ENCODE data around the gene TCF19.
"Not testable (repeated sequence)": the region's sequence is repeated elsewhere in the genome, so short reads cannot be mapped to it uniquely, and the experiment has no call there.

The TCF19 gene

DNA sequence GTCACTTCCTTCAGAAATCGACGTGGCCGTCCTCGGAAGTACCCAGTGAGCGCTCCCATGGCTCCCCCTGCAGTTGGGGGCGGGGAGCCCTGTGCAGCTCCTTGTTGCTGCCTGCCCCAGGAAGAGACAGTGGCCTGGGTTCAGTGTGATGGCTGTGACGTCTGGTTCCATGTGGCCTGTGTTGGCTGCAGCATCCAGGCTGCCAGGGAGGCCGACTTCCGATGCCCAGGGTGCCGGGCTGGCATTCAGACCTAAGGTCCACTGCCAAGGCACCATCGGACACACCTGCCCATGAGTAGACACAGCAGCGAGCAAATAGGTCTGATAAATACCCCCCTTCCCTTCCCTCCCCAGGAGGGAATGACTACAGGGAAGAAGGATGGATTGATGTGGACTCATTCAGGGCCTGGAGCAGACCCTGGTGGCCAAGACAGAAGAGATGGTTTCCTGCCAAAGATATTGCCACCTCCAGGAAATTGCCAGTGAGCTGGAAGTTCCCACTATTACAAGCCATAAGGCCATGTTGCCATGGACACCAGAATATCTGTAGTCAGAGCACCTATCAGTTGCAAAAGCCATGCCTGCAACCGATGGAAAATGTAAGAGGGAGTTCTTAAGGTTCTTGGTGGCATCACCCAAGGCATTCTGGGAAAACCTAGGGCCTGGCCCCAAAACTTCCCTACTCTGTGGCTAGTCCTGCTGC is 4.2 kb downstream of the TCF19 start:
- DNase-seq, result no peak

GRCh38 chr6:31163922-31164321 is 5.5 kb downstream of the TCF19 start:
- DNase-seq, result no peak

DNA sequence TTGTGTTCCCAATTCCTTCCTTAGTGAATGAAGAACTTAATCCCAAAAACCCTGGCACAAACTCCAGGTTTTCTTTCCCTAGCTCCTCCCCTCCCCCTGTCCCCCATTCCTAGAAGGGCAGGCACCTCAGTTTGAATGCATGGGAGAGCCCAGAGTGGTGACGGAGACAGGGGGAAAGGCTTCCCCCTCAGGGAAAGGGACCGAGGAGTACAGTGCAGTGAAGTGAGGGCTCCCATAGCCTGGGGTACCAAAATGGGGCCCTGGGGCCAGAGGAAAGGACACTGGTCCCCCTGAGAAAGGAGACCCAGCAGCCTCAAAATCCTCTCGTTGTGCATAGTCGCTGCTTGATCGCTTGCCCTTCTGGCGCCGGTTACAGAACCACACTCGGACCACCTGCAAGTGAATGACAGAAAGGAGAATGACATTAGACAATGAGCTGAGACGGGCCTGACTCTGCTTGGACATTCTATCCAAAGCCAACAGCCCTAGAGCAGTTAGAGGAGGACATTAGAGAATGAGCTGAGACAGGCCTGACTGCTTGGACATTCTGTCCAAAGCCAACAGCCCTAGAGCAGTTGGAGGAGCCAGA is 6.2 kb downstream of the TCF19 start:
- not testable (repeated sequence) for DNase-seq

DNA sequence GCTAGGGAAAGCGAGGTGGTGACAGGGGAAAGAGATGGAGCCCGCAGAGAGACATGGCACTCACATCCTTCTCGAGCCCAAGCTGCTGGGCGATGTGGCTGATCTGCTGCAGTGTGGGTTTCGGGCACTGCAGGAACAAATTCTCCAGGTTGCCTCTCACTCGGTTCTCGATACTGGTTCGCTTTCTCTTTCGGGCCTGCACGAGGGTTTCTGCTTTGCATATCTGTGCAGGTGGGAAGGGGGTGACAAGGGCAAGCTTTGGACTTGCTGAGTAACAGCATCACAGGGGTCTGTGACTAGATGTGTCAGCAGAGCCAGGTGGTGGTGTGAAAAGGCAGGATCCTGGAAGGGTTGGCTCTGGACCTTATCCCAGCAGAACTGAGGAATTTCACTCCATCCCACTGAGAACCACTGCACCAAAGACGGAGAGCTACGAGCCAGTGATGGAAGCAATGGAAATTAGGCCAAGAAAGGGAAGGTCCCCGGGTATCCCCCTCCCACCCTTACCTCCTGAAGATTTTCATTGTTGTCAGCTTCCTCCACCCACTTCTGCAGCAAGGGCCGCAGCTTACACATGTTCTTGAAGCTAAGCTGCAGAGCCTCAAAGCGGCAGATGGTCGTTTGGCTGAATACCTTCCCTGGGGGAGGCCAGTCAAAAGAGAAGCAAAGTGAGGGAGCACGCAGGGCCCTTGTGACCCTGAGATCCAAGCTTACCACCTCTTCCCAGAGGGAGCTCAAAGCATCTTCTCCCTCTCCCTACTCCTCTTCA is 6.9 kb downstream of the TCF19 start:
- not testable (repeated sequence) for DNase-seq

DNA sequence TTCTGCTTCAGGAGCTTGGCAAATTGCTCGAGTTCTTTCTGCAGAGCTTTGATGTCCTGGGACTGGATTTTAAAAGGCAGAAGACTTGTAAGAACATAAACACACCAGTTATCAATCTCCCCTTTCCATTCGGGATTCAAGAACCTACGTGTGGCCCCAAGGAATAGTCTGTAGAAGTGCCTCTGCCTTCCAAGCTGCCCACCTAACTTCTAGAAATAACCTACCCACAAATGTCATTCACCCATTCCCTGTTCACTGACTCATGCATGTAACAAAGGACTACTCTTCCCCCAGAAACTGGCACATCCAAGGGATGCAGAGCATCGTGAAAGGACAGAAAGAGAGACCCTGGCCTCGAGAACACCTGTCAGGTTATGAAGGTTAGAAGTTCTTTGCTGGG is 7.6 kb downstream of the TCF19 start:
- no peak for DNase-seq

- DNase-seq, result no peak
Measured at GRCh38 chr6:31168606-31169005, 10.2 kb downstream of the TCF19 start.

- DNase-seq, result no peak
Measured at GRCh38 chr6:31169123-31169857, 10.9 kb downstream of the TCF19 start.

DNA sequence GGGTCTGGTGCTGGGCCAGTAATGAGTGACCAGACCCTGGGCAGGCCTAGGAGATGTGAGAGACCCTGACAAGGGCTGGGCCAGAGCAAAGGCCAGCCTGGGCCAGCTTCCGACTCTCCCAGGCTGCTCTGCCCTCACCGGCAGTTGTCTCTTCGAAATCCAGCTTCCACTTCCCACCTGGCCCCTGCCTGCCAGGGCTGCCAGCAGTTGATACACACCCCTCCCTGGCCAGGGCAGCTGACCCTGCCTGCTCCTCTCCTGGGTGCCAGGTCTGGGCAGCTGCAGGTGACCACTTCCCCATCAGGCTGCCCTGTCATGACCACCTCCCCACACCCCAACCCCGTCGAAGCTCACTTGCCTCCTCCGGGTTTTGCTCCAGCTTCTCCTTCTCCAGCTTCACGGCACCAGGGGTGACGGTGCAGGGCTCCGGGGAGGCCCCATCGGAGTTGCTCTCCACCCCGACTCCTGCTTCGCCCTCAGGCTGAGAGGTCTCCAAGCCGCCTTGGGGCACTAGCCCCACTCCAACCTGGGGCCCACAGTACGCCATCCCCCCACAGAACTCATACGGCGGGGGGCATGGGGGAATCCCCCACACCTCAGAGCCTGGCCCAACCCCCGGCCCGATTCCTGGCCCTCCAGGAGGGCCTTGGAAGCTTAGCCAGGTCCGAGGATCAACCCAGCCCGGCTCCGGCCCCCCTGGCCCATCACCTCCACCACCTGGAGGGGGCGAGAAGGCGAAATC is 11.6 kb downstream of the TCF19 start:
- DNase-seq, result not testable (repeated sequence)

GRCh38 chr6:31170600-31170881 is 12.2 kb downstream of the TCF19 start, which contains the start of gene POU5F1:
Gene POU5F1, minus strand, starts transcription at chr6:31170682. Its CDS starts 62 bp downstream, at chr6:31170620.
- no peak for DNase-seq

GRCh38 chr6:31170987-31171671 is 12.7 kb downstream of the TCF19 start:
- DNase-seq, result no peak

GRCh38 chr6:31171931-31172905 is 13.8 kb downstream of the TCF19 start:
- no peak for DNase-seq

DNA sequence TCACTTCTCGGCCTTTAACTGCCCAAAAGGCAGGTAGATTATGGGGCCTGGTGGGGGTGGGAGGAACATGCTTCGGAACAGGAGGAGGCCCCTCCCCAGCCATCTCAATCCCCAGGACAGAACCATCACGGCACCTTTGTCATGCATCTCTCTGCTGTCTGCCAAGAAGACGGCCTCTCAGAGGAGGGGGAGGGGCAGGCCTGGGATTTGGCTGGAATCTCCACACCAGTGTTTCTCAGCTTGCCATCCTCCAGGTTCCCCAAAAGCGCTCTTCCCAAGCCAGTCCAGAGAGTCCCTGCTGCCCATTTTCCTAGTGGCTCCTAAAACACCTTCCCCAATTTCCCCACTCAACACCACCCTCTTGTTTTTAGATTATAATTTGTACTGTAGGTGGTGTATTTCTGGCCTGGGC is 14.6 kb downstream of the TCF19 start:
- no peak for DNase-seq

DNA sequence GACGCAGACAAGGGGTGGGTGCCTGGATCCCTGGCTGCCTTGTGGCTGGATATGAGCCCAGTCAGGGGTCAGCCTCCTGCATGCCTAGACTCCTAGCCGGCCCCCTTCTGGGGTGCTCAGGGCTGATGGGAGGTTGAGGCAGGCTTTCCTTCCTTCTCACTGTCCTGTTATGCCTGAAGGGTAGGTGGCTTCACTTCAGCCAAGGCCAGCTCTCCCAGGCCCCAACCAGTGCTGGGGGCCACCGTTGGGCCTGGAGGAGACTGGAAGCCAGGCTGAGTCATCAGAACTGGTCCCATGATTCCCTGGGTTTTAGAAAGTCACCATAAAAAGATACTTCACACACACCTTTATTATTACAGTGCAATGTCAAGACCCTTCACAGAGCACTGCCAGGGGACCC is 15.0 kb downstream of the TCF19 start:
- no peak for DNase-seq

DNA sequence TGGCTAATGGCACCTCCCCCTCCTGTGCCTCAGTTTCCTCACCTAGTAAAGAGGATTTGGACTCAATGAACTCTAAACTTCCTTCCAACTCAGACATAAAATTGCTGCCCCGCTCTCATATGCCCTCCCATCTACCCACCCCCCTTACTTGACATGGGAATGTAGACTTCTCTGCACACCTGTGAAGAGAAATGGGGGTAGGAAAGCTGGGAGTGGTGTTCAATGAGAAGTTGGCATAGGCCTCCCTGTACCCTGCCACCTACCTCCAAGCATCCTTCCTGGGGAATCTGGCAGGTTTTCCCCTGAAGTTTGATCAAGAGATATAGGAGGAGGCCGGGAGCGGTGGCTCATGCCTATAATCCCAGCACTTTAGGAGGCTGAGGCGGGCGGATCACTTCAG is 16.0 kb downstream of the TCF19 start:
- no peak for DNase-seq

GRCh38 chr6:31175971-31176370 is 17.6 kb downstream of the TCF19 start:
- DNase-seq, result no peak

- no peak for DNase-seq
Measured at GRCh38 chr6:31178143-31179041, 20.0 kb downstream of the TCF19 start.

- no peak for DNase-seq
Measured at GRCh38 chr6:31179042-31179386, 20.6 kb downstream of the TCF19 start.

- DNase-seq, result no peak
Measured at GRCh38 chr6:31179896-31180295, 21.5 kb downstream of the TCF19 start.

GRCh38 chr6:31180500-31180899 is 22.1 kb downstream of the TCF19 start:
- DNase-seq, result peak; percentile 60 to 69

- not testable (repeated sequence) for DNase-seq
Measured at GRCh38 chr6:31183287-31183686, 24.9 kb downstream of the TCF19 start.
